BLaER1 treated with 17β-estradiol and CSF1 and Interleukin-3, amounts not matched to agents 10 nM and 100 nM (cell line): Measurements from ENCODE around the gene RBMS1.
"Not testable (repeated sequence)": the region's sequence is repeated elsewhere in the genome, so short reads cannot be mapped to it uniquely, and the experiment has no call there.

ENCODE experiments used
- H3K27ac ChIP-seq, 11 experiments: shearing (Covaris generic); formaldehyde crosslinking; 2 replicates each; pipeline ENCODE4 v1.8.1; 2022
- H3K27me3 ChIP-seq, 11 experiments: shearing (Covaris generic); formaldehyde crosslinking; 2 replicates each; pipeline ENCODE4 v1.8.1; 2022
- H3K36me3 ChIP-seq, 11 experiments: shearing (Covaris generic); formaldehyde crosslinking; 2 replicates each; pipeline ENCODE4 v1.8.1; 2022
- H3K4me1 ChIP-seq, 10 experiments: shearing (Covaris generic); formaldehyde crosslinking; 2 replicates each; pipeline ENCODE4 v1.8.1; 2022
- H3K4me2 ChIP-seq, 11 experiments: shearing (Covaris generic); formaldehyde crosslinking; 2 replicates each; pipeline ENCODE4 v1.8.1; 2022
- H3K4me3 ChIP-seq, 10 experiments: shearing (Covaris generic); formaldehyde crosslinking; 2 replicates each; pipeline ENCODE4 v1.8.1; 2022
- H3K9ac ChIP-seq, 11 experiments: shearing (Covaris generic); formaldehyde crosslinking; 2 replicates each; pipeline ENCODE4 v1.8.1; 2022
- H3K9me3 ChIP-seq, 11 experiments: shearing (Covaris generic); formaldehyde crosslinking; replicated peaks in 1 of 11; 2 replicates each; pipeline ENCODE4 v1.8.1; 2022
- H4K20me1 ChIP-seq, 11 experiments: shearing (Covaris generic); formaldehyde crosslinking; 2 replicates each; pipeline ENCODE4 v1.8.1; 2022
- Cebpa-rat ChIP-seq, 11 experiments: shearing (Covaris generic); IDR thresholded peaks; 2 replicates each; pipeline ENCODE4 v1.8.1; 2022

The RBMS1 gene

GRCh38 chr2:160450486-160450885 lies 43.1 kb downstream of the RBMS1 start:
- no peaks in the 10 kb centered on the region for H4K20me1 ChIP-seq
- no peaks in the 10 kb centered on the region for H3K27me3 ChIP-seq
- peaks cover 4 to 16% (median 9%) of the 10 kb centered on the region in 11 experiments; a peak in 14 of 22 replicates for H3K9me3 ChIP-seq
- no peak overlapping the region for H3K27ac ChIP-seq
- H3K4me1 ChIP-seq = peaks cover 0 to 10% (median 3%) of the 10 kb centered on the region in 10 experiments; a peak in 7 of 20 replicates
- no peaks in the 10 kb centered on the region for H3K36me3 ChIP-seq
- TF ChIP-seq Cebpa-rat (IDR thresholded peaks at IDR 0.05) = no peak
- no peak overlapping the region for H3K9ac ChIP-seq
- H3K4me3 ChIP-seq = no peak overlapping the region
- H3K4me2 ChIP-seq = 0 out of 22 replicates have a peak overlapping the region, but pooled peaks of 1 of the 11 experiments have one; percentile 6

GRCh38 chr2:160448821-160449220 lies 44.8 kb downstream of the RBMS1 start:
- peaks cover 4 to 16% (median 10%) of the 10 kb centered on the region in 11 experiments; a peak in 15 of 22 replicates for H3K9me3 ChIP-seq
- H3K4me3 ChIP-seq, H3K27me3 ChIP-seq, H3K9ac ChIP-seq, H3K27ac ChIP-seq, H3K4me1 ChIP-seq, H3K36me3 ChIP-seq, H4K20me1 ChIP-seq, H3K4me2 ChIP-seq: not testable (repeated sequence)

- Histone ChIP-seq H3K36me3 (no peaks in the 10 kb centered on the region), H3K9ac (no peak overlapping the region), H3K4me2 (no peak overlapping the region), H3K4me1 (peaks cover 0 to 7% (median 1%) of the 10 kb centered on the region in 10 experiments; a peak in 7 of 20 replicates), H4K20me1 (no peaks in the 10 kb centered on the region), H3K27me3 (no peaks in the 10 kb centered on the region), H3K4me3 (no peak overlapping the region), H3K27ac (no peak overlapping the region), H3K9me3 (peaks cover 8 to 27% (median 17%) of the 10 kb centered on the region in 11 experiments; a peak in 19 of 22 replicates)
- no peak for TF ChIP-seq Cebpa-rat (IDR thresholded peaks at IDR 0.05)
Measured at GRCh38 chr2:160445673-160446072, 47.9 kb downstream of the RBMS1 start.

- no peaks in the 10 kb centered on the region for H3K4me1 ChIP-seq
- no peak overlapping the region for H3K4me3 ChIP-seq
- H4K20me1 ChIP-seq = no peaks in the 10 kb centered on the region
- H3K9me3 ChIP-seq = peaks cover 6 to 29% (median 21%) of the 10 kb centered on the region in 11 experiments; a peak in 20 of 22 replicates
- H3K9ac ChIP-seq = no peak overlapping the region
- no peaks in the 10 kb centered on the region for H3K27me3 ChIP-seq
- no peak overlapping the region for H3K27ac ChIP-seq
- TF ChIP-seq Cebpa-rat (IDR thresholded peaks at IDR 0.05) = no peak
- H3K36me3 ChIP-seq = no peaks in the 10 kb centered on the region
- no peak overlapping the region for H3K4me2 ChIP-seq
Measured at GRCh38 chr2:160442603-160443002, 51.0 kb downstream of the RBMS1 start.

GRCh38 chr2:160440888-160441287 lies 52.7 kb downstream of the RBMS1 start:
- no peaks in the 10 kb centered on the region for H3K4me1 ChIP-seq
- no peaks in the 10 kb centered on the region for H4K20me1 ChIP-seq
- no peaks in the 10 kb centered on the region for H3K27me3 ChIP-seq
- H3K9ac ChIP-seq = no peak overlapping the region
- no peak for TF ChIP-seq Cebpa-rat (IDR thresholded peaks at IDR 0.05)
- H3K9me3 ChIP-seq = peaks cover 6 to 29% (median 21%) of the 10 kb centered on the region in 11 experiments; a peak in 20 of 22 replicates
- no peak overlapping the region for H3K4me3 ChIP-seq
- H3K4me2 ChIP-seq = no peak overlapping the region
- H3K27ac ChIP-seq = no peak overlapping the region
- H3K36me3 ChIP-seq = no peaks in the 10 kb centered on the region

- H4K20me1 ChIP-seq, H3K9ac ChIP-seq, H3K4me1 ChIP-seq, H3K27ac ChIP-seq, H3K27me3 ChIP-seq, H3K4me2 ChIP-seq, H3K4me3 ChIP-seq, H3K36me3 ChIP-seq: not testable (repeated sequence)
- H3K9me3 ChIP-seq = peaks cover 6 to 27% (median 21%) of the 10 kb centered on the region in 11 experiments; a peak in 20 of 22 replicates
Measured at GRCh38 chr2:160439038-160439437, 54.6 kb downstream of the RBMS1 start.

- H3K4me2 ChIP-seq = no peak overlapping the region
- H3K4me1 ChIP-seq = peaks cover 0 to 7% (median 0%) of the 10 kb centered on the region in 10 experiments; a peak in 3 of 20 replicates
- no peak overlapping the region for H3K4me3 ChIP-seq
- no peaks in the 10 kb centered on the region for H3K36me3 ChIP-seq
- H3K27me3 ChIP-seq = no peaks in the 10 kb centered on the region
- H3K27ac ChIP-seq = no peak overlapping the region
- no peaks in the 10 kb centered on the region for H4K20me1 ChIP-seq
- no peak for TF ChIP-seq Cebpa-rat (IDR thresholded peaks at IDR 0.05)
- H3K9me3 ChIP-seq = peaks cover 4 to 16% (median 10%) of the 10 kb centered on the region in 11 experiments; a peak in 14 of 22 replicates
- no peak overlapping the region for H3K9ac ChIP-seq
Measured at GRCh38 chr2:160437273-160437672, 56.3 kb downstream of the RBMS1 start.

GRCh38 chr2:160434254-160434948 lies 59.2 kb downstream of the RBMS1 start:
- Histone ChIP-seq H3K27me3 (no peaks in the 10 kb centered on the region), H3K4me2 (no peak overlapping the region), H4K20me1 (no peaks in the 10 kb centered on the region), H3K36me3 (no peaks in the 10 kb centered on the region), H3K4me3 (no peak overlapping the region), H3K9me3 (peaks cover 13 to 20% (median 15%) of the 10 kb centered on the region in 11 experiments; a peak in 19 of 22 replicates), H3K9ac (no peak overlapping the region), H3K27ac (no peak overlapping the region), H3K4me1 (peaks cover 0 to 27% (median 2%) of the 10 kb centered on the region in 10 experiments; a peak in 7 of 20 replicates)
- TF ChIP-seq Cebpa-rat (IDR thresholded peaks at IDR 0.05) = no peak

- no peak overlapping the region for H3K4me3 ChIP-seq
- no peaks in the 10 kb centered on the region for H3K27me3 ChIP-seq
- H3K9me3 ChIP-seq = peaks cover 8 to 14% (median 8%) of the 10 kb centered on the region in 11 experiments; a peak in 19 of 22 replicates
- peak in 2 of 11 experiments; percentile 15 to 41; a peak in 2 of 22 replicates for TF ChIP-seq Cebpa-rat (IDR thresholded peaks at IDR 0.05)
- no peaks in the 10 kb centered on the region for H3K36me3 ChIP-seq
- peak overlapping the region in 2 of 11 experiments; percentile 8 to 24; a peak in 2 of 22 replicates for H3K4me2 ChIP-seq
- H3K27ac ChIP-seq = no peak overlapping the region
- peaks cover 5 to 33% (median 8%) of the 10 kb centered on the region in 10 experiments for H3K4me1 ChIP-seq
- no peaks in the 10 kb centered on the region for H4K20me1 ChIP-seq
- no peak overlapping the region for H3K9ac ChIP-seq
Measured at GRCh38 chr2:160433466-160434140, 60.0 kb downstream of the RBMS1 start.
